ENCODE measurements around the gene FIGN.

DNA sequence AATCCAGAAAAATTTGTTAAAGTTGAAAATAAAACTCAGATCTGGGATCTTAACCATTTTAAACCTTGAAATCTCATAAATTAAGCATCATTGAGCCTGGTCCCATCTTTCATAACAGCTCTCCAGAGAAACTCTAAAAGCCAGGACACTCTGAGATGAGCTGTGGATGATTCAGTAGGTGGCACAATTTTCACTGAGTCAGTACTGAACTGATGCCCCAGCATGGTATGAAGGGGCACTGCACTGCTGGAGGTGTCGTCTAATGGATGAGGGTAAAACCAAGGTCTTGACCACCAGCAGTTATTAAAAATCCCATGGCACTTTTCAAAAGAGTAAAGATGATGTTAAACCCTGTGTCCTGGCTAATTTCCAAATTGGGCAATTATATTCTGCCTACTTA, 170.6 kb downstream of the FIGN start:
- TF ChIP-seq, protein P1, sequence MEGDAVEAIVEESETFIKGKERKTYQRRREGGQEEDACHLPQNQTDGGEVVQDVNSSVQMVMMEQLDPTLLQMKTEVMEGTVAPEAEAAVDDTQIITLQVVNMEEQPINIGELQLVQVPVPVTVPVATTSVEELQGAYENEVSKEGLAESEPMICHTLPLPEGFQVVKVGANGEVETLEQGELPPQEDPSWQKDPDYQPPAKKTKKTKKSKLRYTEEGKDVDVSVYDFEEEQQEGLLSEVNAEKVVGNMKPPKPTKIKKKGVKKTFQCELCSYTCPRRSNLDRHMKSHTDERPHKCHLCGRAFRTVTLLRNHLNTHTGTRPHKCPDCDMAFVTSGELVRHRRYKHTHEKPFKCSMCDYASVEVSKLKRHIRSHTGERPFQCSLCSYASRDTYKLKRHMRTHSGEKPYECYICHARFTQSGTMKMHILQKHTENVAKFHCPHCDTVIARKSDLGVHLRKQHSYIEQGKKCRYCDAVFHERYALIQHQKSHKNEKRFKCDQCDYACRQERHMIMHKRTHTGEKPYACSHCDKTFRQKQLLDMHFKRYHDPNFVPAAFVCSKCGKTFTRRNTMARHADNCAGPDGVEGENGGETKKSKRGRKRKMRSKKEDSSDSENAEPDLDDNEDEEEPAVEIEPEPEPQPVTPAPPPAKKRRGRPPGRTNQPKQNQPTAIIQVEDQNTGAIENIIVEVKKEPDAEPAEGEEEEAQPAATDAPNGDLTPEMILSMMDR (IDR thresholded peaks at IDR 0.05): no peak
- TF ChIP-seq POLR2A (IDR thresholded peaks at IDR 0.05): no peak

Data from heart left ventricle (tissue), 13 donors.